A673 (cell line): ENCODE measurements around the gene UPK3A. TPM values are rescaled to one million over a fixed set of nuclear protein-coding genes. Genes with fewer than 3 reads are reported as not detected.

Source experiments
- BruUV-seq: library from RNA; stranded (reverse); fragments of 400-500 nt; replicated peaks from 2 replicates; lab custom pipeline; 2021; lab: Mats Ljungman, UMichigan
- CTCF ChIA-PET: fragments of 300-600 bp; sonication (Branson Sonifier 250); formaldehyde crosslinking; loops from one replicate; lab custom pipeline; 2022; ENCODE audit warnings: antibody characterized with exemption; lab: Charles Lee
- POLR2A ChIA-PET: fragments of 300-600 bp; sonication (Branson Sonifier 250); formaldehyde crosslinking; loops from one replicate; lab custom pipeline; 2022; ENCODE audit warnings: antibody characterized with exemption; ENCODE audit not compliant: low non-redundant PET; lab: Charles Lee
- DNase-seq: peaks from one replicate; pipeline ENCODE4 v3.0.0-alpha.2; 2015; ENCODE audit warnings: low spot score
- H3K27ac ChIP-seq: fragments of 200-600 bp; sonication (generic); 2 replicates; pipeline ENCODE4 v1.5.1; 2016; ENCODE audit warnings: mixed run types, low read depth, mild to moderate bottlenecking, mixed read lengths, antibody characterized with exemption, low read length; ENCODE audit not compliant: poor library complexity, severe bottlenecking
- H3K27me3 ChIP-seq: fragments of 200-600 bp; sonication (generic); replicated peaks from 2 replicates; pipeline ENCODE4 v1.6.1; 2017; ENCODE audit warnings: mixed run types, low read depth, mild to moderate bottlenecking, mixed read lengths, antibody characterized with exemption, low read length; ENCODE audit not compliant: insufficient read depth, poor library complexity
- H3K36me3 ChIP-seq: fragments of 200-600 bp; sonication (generic); 2 replicates; pipeline ENCODE4 v1.6.1; 2016; ENCODE audit warnings: mixed run types, mild to moderate bottlenecking, mixed read lengths, antibody characterized with exemption, low read length; ENCODE audit not compliant: insufficient read depth, poor library complexity, severe bottlenecking
- H3K4me1 ChIP-seq: fragments of 200-600 bp; sonication (generic); 2 replicates; pipeline ENCODE4 v1.6.1; 2017; ENCODE audit warnings: mixed run types, mild to moderate bottlenecking, mixed read lengths, antibody characterized with exemption, low read length; ENCODE audit not compliant: insufficient read depth, poor library complexity, severe bottlenecking
- H3K4me3 ChIP-seq: fragments of 200-600 bp; sonication (generic); 2 replicates; pipeline ENCODE4 v1.5.1; 2016; ENCODE audit warnings: low read depth, mixed run types, mild to moderate bottlenecking, mixed read lengths, low read length; ENCODE audit not compliant: poor library complexity, severe bottlenecking
- H3K9me3 ChIP-seq: fragments of 200-600 bp; sonication (generic); 2 replicates; pipeline ENCODE4 v1.6.1; 2016; ENCODE audit warnings: mixed run types, low read depth, mild to moderate bottlenecking, mixed read lengths, antibody characterized with exemption, low read length; ENCODE audit not compliant: poor library complexity, severe bottlenecking
- CTCF ChIP-seq: fragments of 300-800, 200-600 bp; sonication (generic); conservative IDR thresholded peaks from 2 replicates; pipeline ENCODE4 v1.5.1; 2017; ENCODE audit warnings: low read depth, mild to moderate bottlenecking, antibody characterized with exemption, low read length, moderate library complexity, mixed read lengths
- EZH2 ChIP-seq: fragments of 200-600 bp; sonication (generic); IDR thresholded peaks from 2 replicates; pipeline ENCODE4 v1.6.1; 2017; ENCODE audit warnings: borderline replicate concordance, low read depth, mild to moderate bottlenecking, mixed read lengths, antibody characterized with exemption, low read length; ENCODE audit not compliant: poor library complexity, severe bottlenecking
- intact Hi-C: fragments of 100-400 bp; cut with micrococcal nuclease; formaldehyde crosslinking; loops from one replicate; pipeline ENCODE4 v1.10.0; 2022; ENCODE audit not compliant: unreplicated experiment
- total RNA-seq: library from RNA; stranded (reverse); gene quantifications from 2 replicates; pipeline ENCODE4 v1.2.3, GENCODE V29; 2021

The UPK3A gene
- total RNA-seq, 1 experiment from 2014 or later = not detected

- Histone ChIP-seq H3K27ac (no peak overlapping the region), H3K9me3 (no peaks in the 10 kb centered on the region), H3K4me1 (no peaks in the 10 kb centered on the region), H3K27me3 (no peaks in the 10 kb centered on the region), H3K4me3 (no peak overlapping the region), H3K36me3 (no peaks in the 10 kb centered on the region)
- TF ChIP-seq CTCF (no peak), EZH2 (no peak)
- intact Hi-C loops = no loop called here
- no TSS peak for BruUV-seq
- DNase-seq = no peak
- POLR2A ChIA-PET = no interaction called here
- CTCF ChIA-PET = no interaction called here
Measured at GRCh38 chr22:45261407-45262088, 23.2 kb upstream of the UPK3A start.

GRCh38 chr22:45262195-45262930 lies 22.4 kb upstream of the UPK3A start:
- ChIA-PET POLR2A (interaction anchor here (0.5 kb wide), 1 partner anchor 13 kb away, joined by 10 read pairs; no protein-coding TSS in a partner anchor), CTCF (interaction anchor here (0.6 kb wide), 1 partner anchor 16 kb away, joined by 7 read pairs; no protein-coding TSS in a partner anchor)
- no peak overlapping the region for H3K4me3 ChIP-seq
- H3K27ac ChIP-seq = no peak overlapping the region
- H3K4me1 ChIP-seq = no peaks in the 10 kb centered on the region
- no TSS peak for BruUV-seq
- H3K36me3 ChIP-seq = no peaks in the 10 kb centered on the region
- TF ChIP-seq EZH2 (no peak), CTCF (no peak)
- no peaks in the 10 kb centered on the region for H3K27me3 ChIP-seq
- H3K9me3 ChIP-seq = no peaks in the 10 kb centered on the region
- no peak for DNase-seq
- intact Hi-C loops = no loop called here

- intact Hi-C loops = no loop called here
- Histone ChIP-seq H3K4me3 (no peak overlapping the region), H3K9me3 (no peaks in the 10 kb centered on the region), H3K27ac (no peak overlapping the region), H3K36me3 (no peaks in the 10 kb centered on the region), H3K27me3 (no peaks in the 10 kb centered on the region), H3K4me1 (no peaks in the 10 kb centered on the region)
- no peak for TF ChIP-seq EZH2
- TF ChIP-seq CTCF = no peak
- DNase-seq = no peak
- ChIA-PET POLR2A (interaction anchor here (0.5 kb wide), 1 partner anchor 14 kb away, joined by 10 read pairs; no protein-coding TSS in a partner anchor), CTCF (interaction anchor here (0.6 kb wide), 1 partner anchor 17 kb away, joined by 7 read pairs; no protein-coding TSS in a partner anchor)
- no TSS peak for BruUV-seq
Measured at GRCh38 chr22:45262931-45263462, 21.8 kb upstream of the UPK3A start.
